Measurements from ENCODE around the gene RAB6B.

Gene RAB6B

GRCh38 chr3:133894353-133895207, 1.1 kb downstream of the RAB6B start:
- no peak overlapping the region for H3K4me3 ChIP-seq (ENCODE audit: low read depth, low read length)

GRCh38 chr3:133893683-133894352, 1.9 kb downstream of the RAB6B start:
- TF ChIP-seq, protein P1, sequence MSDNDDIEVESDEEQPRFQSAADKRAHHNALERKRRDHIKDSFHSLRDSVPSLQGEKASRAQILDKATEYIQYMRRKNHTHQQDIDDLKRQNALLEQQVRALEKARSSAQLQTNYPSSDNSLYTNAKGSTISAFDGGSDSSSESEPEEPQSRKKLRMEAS (IDR thresholded peaks at IDR 0.05; ENCODE audit: low read depth, low read length), result no peak
- TF ChIP-seq, protein P2, sequence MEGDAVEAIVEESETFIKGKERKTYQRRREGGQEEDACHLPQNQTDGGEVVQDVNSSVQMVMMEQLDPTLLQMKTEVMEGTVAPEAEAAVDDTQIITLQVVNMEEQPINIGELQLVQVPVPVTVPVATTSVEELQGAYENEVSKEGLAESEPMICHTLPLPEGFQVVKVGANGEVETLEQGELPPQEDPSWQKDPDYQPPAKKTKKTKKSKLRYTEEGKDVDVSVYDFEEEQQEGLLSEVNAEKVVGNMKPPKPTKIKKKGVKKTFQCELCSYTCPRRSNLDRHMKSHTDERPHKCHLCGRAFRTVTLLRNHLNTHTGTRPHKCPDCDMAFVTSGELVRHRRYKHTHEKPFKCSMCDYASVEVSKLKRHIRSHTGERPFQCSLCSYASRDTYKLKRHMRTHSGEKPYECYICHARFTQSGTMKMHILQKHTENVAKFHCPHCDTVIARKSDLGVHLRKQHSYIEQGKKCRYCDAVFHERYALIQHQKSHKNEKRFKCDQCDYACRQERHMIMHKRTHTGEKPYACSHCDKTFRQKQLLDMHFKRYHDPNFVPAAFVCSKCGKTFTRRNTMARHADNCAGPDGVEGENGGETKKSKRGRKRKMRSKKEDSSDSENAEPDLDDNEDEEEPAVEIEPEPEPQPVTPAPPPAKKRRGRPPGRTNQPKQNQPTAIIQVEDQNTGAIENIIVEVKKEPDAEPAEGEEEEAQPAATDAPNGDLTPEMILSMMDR (IDR thresholded peaks at IDR 0.05; ENCODE audit: low read depth, low read length), result no peak
- H3K4me3 ChIP-seq (ENCODE audit: low read depth, low read length), result no peak overlapping the region
- DNase-seq (ENCODE audit: low read depth), result no peak

More at GRCh38 chr3:133894353-133895207, 1.1 kb downstream of the RAB6B start:
- no peak for TF ChIP-seq MYC (IDR thresholded peaks at IDR 0.05; ENCODE audit: low read depth, low read length)
- TF ChIP-seq, protein P1 (IDR thresholded peaks at IDR 0.05; ENCODE audit: low read depth, low read length), result no peak
- TF ChIP-seq, protein P2 (IDR thresholded peaks at IDR 0.05; ENCODE audit: low read depth, low read length), result no peak
- DNase-seq (ENCODE audit: low read depth), result no peak

- TF ChIP-seq, protein P1 (IDR thresholded peaks at IDR 0.05; ENCODE audit: low read depth, low read length), result no peak
- TF ChIP-seq MYC (IDR thresholded peaks at IDR 0.05; ENCODE audit: low read depth, low read length) (no peak), POLR2A (IDR thresholded peaks at IDR 0.05; ENCODE audit: extremely low read depth, insufficient read length) (no peak)
- TF ChIP-seq, protein P2 (IDR thresholded peaks at IDR 0.05; ENCODE audit: low read depth, low read length), result no peak
- H3K4me3 ChIP-seq (ENCODE audit: low read depth, low read length), result no peak overlapping the region
- no peak for DNase-seq (ENCODE audit: low read depth)
Observed at GRCh38 chr3:133892541-133893231, 3.0 kb downstream of the RAB6B start.

DNA sequence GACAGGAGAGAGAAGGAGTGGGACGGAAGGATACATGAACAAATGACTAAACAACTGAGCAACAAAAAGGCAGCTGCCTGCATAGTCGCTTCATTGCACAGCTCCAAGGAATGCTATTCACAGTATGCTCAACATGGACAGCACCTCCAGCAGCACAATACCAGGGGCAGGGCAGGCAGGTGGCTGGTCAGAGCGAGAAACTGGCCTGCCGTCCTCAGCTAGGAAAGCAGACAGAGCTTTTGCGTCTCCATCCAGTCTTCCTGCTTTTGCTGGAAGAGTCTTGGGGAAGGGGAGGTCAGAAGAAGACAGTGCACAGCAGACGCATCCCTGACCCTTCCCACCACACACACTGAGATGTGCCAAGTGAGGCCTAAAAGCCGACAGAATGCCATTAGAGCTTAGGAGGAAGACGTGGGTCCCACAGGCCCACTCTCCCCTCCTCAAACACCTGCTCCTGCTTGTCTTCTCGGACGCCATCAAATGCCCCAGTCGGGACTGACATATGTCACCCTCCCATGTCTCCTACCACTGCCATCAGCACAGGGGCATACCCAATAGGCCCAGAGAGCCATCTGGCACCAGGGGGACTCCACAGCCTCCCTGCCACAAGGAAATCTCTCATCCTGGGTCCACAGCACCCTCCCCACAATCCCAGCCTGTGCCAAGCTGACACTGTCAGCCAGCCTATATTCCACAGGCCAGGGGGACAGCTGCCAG, 3.9 kb downstream of the RAB6B start:
- H3K4me3 ChIP-seq (ENCODE audit: low read depth, low read length), result no peak overlapping the region
- TF ChIP-seq POLR2A (IDR thresholded peaks at IDR 0.05; ENCODE audit: extremely low read depth, insufficient read length) (no peak), MYC (IDR thresholded peaks at IDR 0.05; ENCODE audit: low read depth, low read length) (no peak)
- TF ChIP-seq, protein P1 (IDR thresholded peaks at IDR 0.05; ENCODE audit: low read depth, low read length), result no peak
- TF ChIP-seq, protein P2 (IDR thresholded peaks at IDR 0.05; ENCODE audit: low read depth, low read length), result no peak
- DNase-seq (ENCODE audit: low read depth), result no peak

DNA sequence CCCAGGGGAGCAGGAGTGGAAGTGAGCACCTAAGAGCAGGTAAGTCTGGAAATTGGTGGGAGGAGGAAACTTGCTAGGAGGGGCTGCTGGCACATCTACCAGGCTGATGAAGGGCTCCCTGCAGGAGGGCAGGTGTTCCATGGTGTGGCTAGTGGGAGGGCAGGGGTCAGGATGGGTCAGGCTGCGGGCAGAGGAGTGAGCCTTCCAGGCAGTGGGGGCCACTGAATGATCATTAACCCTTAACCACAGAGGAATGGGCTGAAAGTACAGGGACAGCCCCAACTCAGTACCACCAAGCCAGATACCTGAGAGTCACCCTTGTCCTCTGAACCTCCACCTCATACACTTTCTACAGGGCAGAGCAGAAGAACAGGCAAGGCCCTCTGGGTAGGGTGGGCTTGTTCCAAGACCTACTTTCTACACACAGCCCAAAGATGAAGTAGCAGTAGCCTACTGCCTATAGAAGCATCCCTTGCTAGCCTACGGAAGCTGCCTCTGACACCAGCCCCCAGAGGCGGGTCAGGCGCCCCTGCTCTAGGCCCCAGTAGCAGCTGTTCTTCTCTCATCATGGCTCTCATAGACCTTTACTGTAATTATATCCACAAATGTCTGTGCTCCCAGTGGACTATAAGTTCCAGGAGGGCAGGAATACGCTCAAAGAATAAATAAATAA, 4.6 kb downstream of the RAB6B start:
- DNase-seq (ENCODE audit: low read depth), result no peak
- H3K4me3 ChIP-seq (ENCODE audit: low read depth, low read length), result no peak overlapping the region
- TF ChIP-seq, protein P1 (IDR thresholded peaks at IDR 0.05; ENCODE audit: low read depth, low read length), result no peak
- TF ChIP-seq POLR2A (IDR thresholded peaks at IDR 0.05; ENCODE audit: extremely low read depth, insufficient read length) (no peak), MYC (IDR thresholded peaks at IDR 0.05; ENCODE audit: low read depth, low read length) (no peak)
- TF ChIP-seq, protein P2 (IDR thresholded peaks at IDR 0.05; ENCODE audit: low read depth, low read length), result no peak

All from NB4 (cell line).